ENCODE data around the gene GLMP. TPM values are rescaled to one million over a fixed set of nuclear protein-coding genes. Genes with fewer than 3 reads are reported as not detected.

Gene GLMP
- total RNA-seq, 1 experiment from 2014 or later: 79.0 TPM

- in situ Hi-C loops (cut with HindIII; ENCODE audit: low pct_unique_long_range_greater_than_20kb, low sequenced_read_pairs): no loop called here
- DNase-seq (ENCODE audit: low read depth): no peak
These were observed 32.8 kb downstream of the GLMP start for GRCh38 chr1:156262461-156263287.

DNA sequence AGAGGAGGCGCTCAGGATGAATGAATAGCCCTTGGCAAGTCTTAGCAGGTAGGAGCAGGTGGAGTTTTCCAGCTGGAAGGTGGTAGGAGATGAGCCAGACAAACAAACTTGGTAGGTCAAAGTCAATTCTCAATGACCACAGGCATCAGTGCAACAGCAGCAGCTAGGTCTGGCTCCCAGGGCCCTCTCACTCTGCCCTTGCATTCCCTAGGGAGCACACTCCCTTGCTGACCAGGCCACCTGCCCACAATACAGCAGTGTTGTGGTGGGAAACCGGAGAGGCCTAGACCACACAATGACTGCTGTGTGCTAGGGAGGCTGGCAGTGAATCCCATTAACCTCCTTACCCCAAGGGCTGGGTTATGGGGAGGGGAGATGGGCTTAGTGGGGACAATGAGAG lies 34.6 kb downstream of the GLMP start:
- in situ Hi-C loops (cut with HindIII; ENCODE audit: low pct_unique_long_range_greater_than_20kb, low sequenced_read_pairs): no loop called here
- DNase-seq (ENCODE audit: low read depth): no peak

DNA sequence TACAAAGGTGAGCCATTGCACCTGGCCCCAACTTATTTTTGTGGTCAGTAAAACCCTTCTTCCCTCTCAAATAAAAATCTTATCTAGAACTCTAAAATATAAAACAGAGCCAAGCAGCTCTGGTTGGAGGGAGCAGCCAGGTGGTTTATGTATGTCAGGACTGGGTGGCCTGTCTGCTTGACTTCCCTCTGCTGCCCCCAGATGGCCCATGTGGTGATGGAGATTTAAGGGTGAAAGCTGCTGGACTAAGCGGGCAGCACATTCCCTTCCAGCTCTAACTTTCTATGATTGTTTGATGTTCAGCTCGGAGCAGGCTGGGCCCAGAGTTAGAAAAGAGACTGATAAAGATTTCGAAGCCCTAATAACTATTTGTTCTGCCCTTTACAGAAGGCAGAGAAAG lies 35.7 kb downstream of the GLMP start:
- no peak for DNase-seq (ENCODE audit: low read depth)
- in situ Hi-C loops (cut with HindIII; ENCODE audit: low pct_unique_long_range_greater_than_20kb, low sequenced_read_pairs): no loop called here

DNA sequence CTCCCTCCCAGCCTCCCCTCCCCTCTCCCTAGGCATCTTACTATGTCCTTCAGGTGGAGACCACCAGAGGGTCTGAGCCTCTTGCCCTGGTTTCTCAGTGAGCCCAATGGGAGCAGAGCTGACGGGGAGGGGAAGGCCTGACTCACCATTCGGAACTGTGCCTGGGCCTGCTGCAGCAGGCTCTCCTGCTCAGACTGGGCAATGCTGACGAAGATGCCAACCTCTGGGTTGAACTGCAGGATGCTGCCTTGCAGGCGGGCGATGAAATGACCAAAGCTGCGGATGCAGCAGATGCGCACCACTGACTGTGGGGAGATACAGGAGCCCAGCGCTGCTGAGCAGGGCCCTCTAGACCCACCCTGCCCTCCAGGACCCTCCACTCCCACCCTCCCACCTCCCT lies 36.6 kb downstream of the GLMP start:
- no peak for DNase-seq (ENCODE audit: low read depth)
- in situ Hi-C loops (cut with HindIII; ENCODE audit: low pct_unique_long_range_greater_than_20kb, low sequenced_read_pairs): no loop called here

GRCh38 chr1:156257711-156258110 lies 37.8 kb downstream of the GLMP start:
- in situ Hi-C loops (cut with HindIII; ENCODE audit: low pct_unique_long_range_greater_than_20kb, low sequenced_read_pairs): no loop called here
- DNase-seq (ENCODE audit: low read depth): no peak

DNA sequence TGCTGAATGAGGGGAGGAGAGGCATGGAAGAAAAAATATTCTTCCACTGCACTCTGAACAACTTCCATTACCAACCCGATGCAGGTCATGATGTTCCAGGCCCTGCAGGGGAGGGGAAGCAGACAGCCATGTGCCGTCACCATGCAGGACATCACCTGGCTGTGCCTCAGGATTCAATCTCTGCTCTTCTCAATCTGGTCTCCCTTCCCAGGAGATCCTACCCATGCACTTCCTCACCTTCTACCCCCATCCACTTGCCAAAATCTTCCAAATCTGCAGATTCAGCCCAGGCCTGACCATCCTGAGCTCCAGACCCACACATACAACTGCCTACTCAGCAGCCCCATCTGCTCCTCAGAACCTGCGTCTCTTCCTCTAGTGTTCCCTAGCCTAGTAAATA lies 41.8 kb downstream of the GLMP start:
- in situ Hi-C loops (cut with HindIII; ENCODE audit: low pct_unique_long_range_greater_than_20kb, low sequenced_read_pairs): no loop called here
- no peak for DNase-seq (ENCODE audit: low read depth)

DNA sequence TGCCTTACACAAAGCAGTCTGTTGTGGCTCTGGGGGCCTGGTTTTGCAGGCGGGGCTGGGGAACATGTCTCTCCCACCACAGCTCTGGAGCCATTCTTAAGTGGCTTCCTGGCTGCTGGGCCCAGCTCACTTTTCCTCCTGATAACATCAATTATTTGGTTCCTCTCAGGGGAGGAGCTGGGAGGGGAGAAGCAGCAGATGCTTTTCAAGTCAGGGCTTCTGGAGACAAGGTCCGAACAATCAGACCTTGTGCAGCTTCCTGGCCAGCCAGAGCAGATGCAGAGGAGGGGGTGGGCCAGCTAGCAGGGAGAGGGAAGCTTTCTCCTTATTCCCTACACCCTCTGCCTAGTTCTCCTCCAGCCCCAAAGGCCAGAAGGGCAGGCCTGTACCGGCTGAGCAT lies 44.0 kb downstream of the GLMP start:
- no peak for DNase-seq (ENCODE audit: low read depth)
- in situ Hi-C loops (cut with HindIII; ENCODE audit: low pct_unique_long_range_greater_than_20kb, low sequenced_read_pairs): no loop called here

GRCh38 chr1:156249593-156249992 lies 45.9 kb downstream of the GLMP start:
- in situ Hi-C loops (cut with HindIII; ENCODE audit: low pct_unique_long_range_greater_than_20kb, low sequenced_read_pairs): no loop called here
- no peak for DNase-seq (ENCODE audit: low read depth)

- in situ Hi-C loops (cut with HindIII; ENCODE audit: low pct_unique_long_range_greater_than_20kb, low sequenced_read_pairs): no loop called here
- DNase-seq (ENCODE audit: low read depth): no peak
These were observed 47.2 kb downstream of the GLMP start for GRCh38 chr1:156248323-156248683.

DNA sequence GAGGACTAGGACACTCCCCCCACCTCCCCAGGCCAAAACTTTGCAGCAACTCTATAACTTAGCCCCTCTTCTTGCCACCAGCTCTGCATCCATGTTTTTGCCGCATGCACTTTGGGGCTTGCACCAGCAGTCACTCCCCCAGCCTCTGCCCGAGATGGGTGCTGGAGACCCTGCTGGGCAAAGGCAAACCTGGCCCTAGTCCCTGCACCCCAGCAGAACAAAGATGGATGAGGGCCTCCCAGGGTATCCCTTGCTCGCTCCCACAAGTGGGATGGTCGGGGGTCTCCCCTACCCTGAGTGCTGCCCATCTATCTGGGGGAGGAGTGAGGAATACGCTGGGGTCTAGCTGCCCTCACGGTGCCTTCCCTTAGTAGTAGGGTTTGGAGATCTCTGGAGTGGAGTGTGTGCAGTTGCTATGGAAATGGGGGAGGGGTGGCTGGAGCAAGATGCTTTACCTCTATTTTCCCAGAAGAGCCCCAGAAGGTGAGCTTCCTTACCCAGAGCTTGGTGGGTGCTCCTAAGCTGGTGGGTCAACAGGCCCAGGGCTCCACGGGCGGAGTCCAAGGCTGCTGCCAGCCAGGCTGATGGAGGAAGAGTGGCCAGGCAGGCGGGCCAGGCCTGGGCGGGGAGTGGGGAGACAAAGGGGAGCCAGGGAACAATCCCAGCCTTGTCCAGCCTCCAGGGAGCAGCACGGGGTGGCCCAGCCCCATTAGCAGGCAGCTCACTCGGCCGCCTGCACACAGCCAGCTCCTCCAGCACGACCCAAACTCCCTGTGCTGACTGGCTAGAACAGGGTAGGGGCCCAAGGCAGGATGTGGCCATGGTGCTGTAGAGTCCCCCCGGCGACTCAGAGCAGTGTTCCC lies 47.8 kb downstream of the GLMP start, which contains the start of gene PAQR6:
Gene PAQR6 (minus strand): TSS at position 597 of the 863 bp plus-strand sequence. CDS start 1,325 bp downstream, outside the sequence.
- no peak for DNase-seq (ENCODE audit: low read depth)
- in situ Hi-C loops (cut with HindIII; ENCODE audit: low pct_unique_long_range_greater_than_20kb, low sequenced_read_pairs): no loop called here

DNA sequence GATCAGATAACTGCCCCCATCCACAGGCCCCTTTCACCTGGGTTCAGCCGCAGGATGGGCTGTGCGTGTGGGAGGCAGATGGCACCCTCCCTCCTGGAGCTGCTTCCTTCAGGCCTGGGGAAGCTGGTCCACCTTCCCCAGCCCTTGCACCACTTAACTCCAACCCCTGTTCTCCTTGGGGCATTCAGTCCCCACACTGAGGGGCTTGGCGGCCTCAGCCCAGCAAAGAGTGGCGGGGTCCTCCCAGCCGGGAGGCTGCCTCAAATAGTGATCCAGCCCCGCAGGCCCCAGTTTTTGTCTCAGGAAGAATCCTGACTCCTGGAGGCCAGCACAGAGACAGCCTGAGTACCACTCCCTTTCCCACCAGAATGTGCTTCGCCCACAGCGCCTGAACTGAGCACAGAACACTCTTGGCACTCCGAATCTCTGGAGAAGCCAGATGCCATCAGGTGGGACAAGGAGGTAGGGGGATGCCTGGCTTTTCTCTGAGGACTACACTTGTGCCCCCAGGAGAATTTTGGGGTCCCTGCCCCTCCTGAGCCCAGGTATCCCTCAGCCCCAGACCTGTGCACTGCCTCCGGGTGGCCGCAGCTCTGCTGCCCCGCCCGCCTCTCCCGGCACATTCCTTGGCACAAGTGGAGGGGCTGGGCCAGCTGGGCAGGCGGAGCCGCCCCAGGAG lies 48.6 kb downstream of the GLMP start:
- no peak for DNase-seq (ENCODE audit: low read depth)
- in situ Hi-C loops (cut with HindIII; ENCODE audit: low pct_unique_long_range_greater_than_20kb, low sequenced_read_pairs): no loop called here

- in situ Hi-C loops (cut with HindIII; ENCODE audit: low pct_unique_long_range_greater_than_20kb, low sequenced_read_pairs): no loop called here
- no peak for DNase-seq (ENCODE audit: low read depth)
These were observed 49.2 kb downstream of the GLMP start for GRCh38 chr1:156246241-156246780.

DNA sequence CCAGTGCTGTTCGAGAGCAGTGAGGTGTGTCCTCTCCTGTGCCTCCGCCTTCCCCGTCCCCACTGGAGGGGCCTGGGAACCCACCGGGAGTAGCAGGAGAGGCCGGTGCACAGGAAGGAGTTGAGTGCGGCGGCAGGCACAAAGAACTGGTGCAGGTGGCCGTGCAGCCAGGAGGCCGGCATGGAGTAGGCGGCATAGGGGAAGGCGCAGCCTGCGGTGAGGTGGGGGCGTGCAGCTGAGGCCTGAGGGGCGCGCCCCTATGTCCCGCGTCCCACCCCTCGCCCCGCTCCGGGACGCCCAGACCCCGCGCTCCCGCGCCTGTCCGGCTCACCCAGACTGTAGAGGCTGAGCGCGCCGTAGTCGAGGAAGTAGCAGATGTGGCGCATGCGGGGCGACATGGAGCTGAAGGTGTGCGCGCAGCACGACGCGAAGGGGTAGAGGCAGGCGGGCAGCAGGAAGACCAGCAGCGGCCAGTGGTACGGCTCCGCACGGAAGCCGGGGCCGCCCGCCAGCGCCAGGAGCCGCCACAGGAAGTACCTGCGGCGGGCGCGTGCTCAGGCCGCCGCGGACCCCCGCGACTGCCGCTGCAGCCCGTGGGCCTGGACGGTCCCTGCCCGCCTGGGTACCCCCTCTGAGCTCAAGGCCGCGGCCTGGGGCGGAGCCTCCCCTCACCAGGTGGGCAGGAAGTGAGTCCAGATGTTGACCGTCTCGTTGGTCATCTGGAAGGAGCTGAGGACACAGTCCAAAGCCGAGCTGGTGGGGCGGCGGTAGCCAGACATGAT lies 49.8 kb downstream of the GLMP start:
- in situ Hi-C loops (cut with HindIII; ENCODE audit: low pct_unique_long_range_greater_than_20kb, low sequenced_read_pairs): no loop called here

DNA sequence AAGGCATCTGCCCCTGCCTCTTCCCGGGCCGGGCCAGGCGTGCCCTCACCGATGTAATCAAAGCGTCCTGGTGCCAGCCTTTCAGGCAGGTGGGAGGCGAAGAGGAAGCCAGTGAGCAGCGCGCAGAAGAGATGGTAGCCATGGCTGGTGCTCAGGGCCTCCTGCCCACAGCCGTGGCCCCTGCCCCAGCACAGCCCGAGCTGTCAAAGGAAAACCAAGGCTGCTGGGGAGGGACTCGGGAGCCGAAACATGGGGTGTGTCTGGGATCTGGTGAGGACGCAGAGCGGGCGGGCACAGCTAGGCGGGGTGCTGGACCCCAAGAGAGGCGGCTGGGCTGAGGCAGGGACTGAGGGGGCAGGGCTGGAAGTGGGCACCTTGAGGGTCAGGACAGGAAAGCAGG lies 50.8 kb downstream of the GLMP start:
- in situ Hi-C loops (cut with HindIII; ENCODE audit: low pct_unique_long_range_greater_than_20kb, low sequenced_read_pairs): no loop called here
- DNase-seq (ENCODE audit: low read depth): no peak

More for the DNA sequence above, 49.8 kb downstream of the GLMP start:
- no peak for DNase-seq (ENCODE audit: low read depth)

- DNase-seq (ENCODE audit: low read depth): no peak
- in situ Hi-C loops (cut with HindIII; ENCODE audit: low pct_unique_long_range_greater_than_20kb, low sequenced_read_pairs): no loop called here
These were observed 51.4 kb downstream of the GLMP start for GRCh38 chr1:156244126-156244525.

- in situ Hi-C loops (cut with HindIII; ENCODE audit: low pct_unique_long_range_greater_than_20kb, low sequenced_read_pairs): no loop called here
- DNase-seq (ENCODE audit: low read depth): no peak
These were observed 52.7 kb downstream of the GLMP start for GRCh38 chr1:156242738-156243137.

All from Caki2 (cell line).